HCT116 (cell line): ENCODE measurements around the gene BYSL. TPM values are rescaled to one million over a fixed set of nuclear protein-coding genes. Genes with fewer than 3 reads are reported as not detected.

Experiments used
- ATAC-seq: fragments of 200-7000 bp; cut with Tn5 transposase; 2 replicates; pipeline ENCODE4 v1.9.1; 2020; ENCODE audit warnings: mild to moderate bottlenecking, moderate library complexity
- BruUV-seq: library from RNA; stranded (reverse); fragments of 400-500 nt; replicated peaks from 2 replicates; lab custom pipeline; 2021; lab: Mats Ljungman, UMichigan
- CTCF ChIA-PET: fragments of 300-600 bp; sonication (Branson Sonifier 250); formaldehyde crosslinking; loops from one replicate; lab custom pipeline; 2021; ENCODE audit warnings: antibody characterized with exemption; lab: Charles Lee
- POLR2A ChIA-PET: fragments of 300-600, 350-600 bp; sonication (Branson Sonifier 250); formaldehyde crosslinking; loops from one replicate; lab custom pipeline; 2021; ENCODE audit warnings: antibody characterized with exemption; lab: Charles Lee
- RAD21 ChIA-PET, 2 experiments: fragments of 300-600 bp; sonication (Branson Sonifier 250); formaldehyde crosslinking; loops; one replicate each; lab custom pipeline; 2023; ENCODE audit warnings: low total read pairs in 2 of 2; ENCODE audit not compliant: uncharacterized antibody in 2 of 2, unreplicated experiment in 2 of 2, low non-redundant PET in 1 of 2; lab: Charles Lee
- DNase-seq: peaks from one replicate; pipeline ENCODE4 v3.0.0-alpha.2; 2010; ENCODE audit warnings: low read depth, low spot score
- H2AFZ ChIP-seq: fragments of 200-600 bp; shearing (Covaris generic), sonication (generic); 2 replicates; pipeline ENCODE4 v1.6.1; 2017; ENCODE audit warnings: low read depth, mixed run types, mixed read lengths, antibody characterized with exemption, low read length; ENCODE audit not compliant: poor library complexity, severe bottlenecking
- H3K27ac ChIP-seq: 2 replicates; pipeline ENCODE4 v1.5.1; 2012; ENCODE audit warnings: low read depth, low read length
- H3K27me3 ChIP-seq: fragments of 200-600 bp; sonication (generic); 2 replicates; pipeline ENCODE4 v1.6.1; 2016; ENCODE audit warnings: mixed run types, low read length, mixed read lengths; ENCODE audit not compliant: insufficient read depth
- H3K36me3 ChIP-seq, 2 experiments: fragments of 200-500 bp in 1 of 2; fragments of 200-600 bp in 1 of 2; sonication (Bioruptor generic) in 1 of 2; sonication (generic) in 1 of 2; 2 replicates each; pipeline versions ENCODE4 v1.5.1 to v1.6.1; 2014 to 2016; ENCODE audit warnings: low read length in 2 of 2, inconsistent platforms in 1 of 2, mixed read lengths in 1 of 2, mixed run types in 1 of 2; ENCODE audit not compliant: insufficient read depth in 2 of 2, control insufficient read depth in 1 of 2
- H3K4me1 ChIP-seq, 2 experiments: fragments of 200-600 bp in 1 of 2; sonication (generic) in 1 of 2; 2 replicates each; pipeline versions ENCODE4 v1.5.1 to v1.6.1; 2012 to 2017; ENCODE audit warnings: low read length in 2 of 2, inconsistent platforms in 1 of 2, mild to moderate bottlenecking in 1 of 2, mixed read lengths in 1 of 2, mixed run types in 1 of 2, moderate library complexity in 1 of 2; ENCODE audit not compliant: insufficient read depth in 2 of 2, control insufficient read depth in 1 of 2
- H3K4me2 ChIP-seq: fragments of 200-600 bp; sonication (generic); 2 replicates; pipeline ENCODE4 v1.6.1; 2017; ENCODE audit warnings: mixed run types, low read length, mixed read lengths
- H3K4me3 ChIP-seq, 2 experiments: fragments of 200-600 bp in 1 of 2; sonication (generic) in 1 of 2; replicated peaks in 1 of 2; 2 replicates each; pipeline ENCODE4 v1.5.1; 2011 to 2016; ENCODE audit warnings: low read length in 2 of 2, control low read depth in 1 of 2, low read depth in 1 of 2, mild to moderate bottlenecking in 1 of 2, mixed read lengths in 1 of 2, mixed run types in 1 of 2
- H3K79me2 ChIP-seq: fragments of 200-600 bp; sonication (generic); 2 replicates; pipeline ENCODE4 v1.6.1; 2017; ENCODE audit warnings: mild to moderate bottlenecking, mixed run types, low read length, moderate library complexity, mixed read lengths; ENCODE audit not compliant: insufficient read depth
- H3K9ac ChIP-seq: fragments of 200-600 bp; sonication (generic); 2 replicates; pipeline ENCODE4 v1.6.1; 2016; ENCODE audit warnings: low read length, mixed read lengths
- H3K9me2 ChIP-seq: fragments of 200-600 bp; sonication (generic), shearing (Covaris generic); 2 replicates; pipeline ENCODE4 v1.6.1; 2017; ENCODE audit warnings: mixed run types, mild to moderate bottlenecking, moderate library complexity; ENCODE audit not compliant: insufficient read depth
- H3K9me3 ChIP-seq, 2 experiments: fragments of 200-500 bp in 1 of 2; fragments of 200-600 bp in 1 of 2; sonication (Bioruptor generic) in 1 of 2; sonication (generic) in 1 of 2; 2 replicates each; pipeline ENCODE4 v1.6.1; 2014 to 2017; ENCODE audit warnings: low read length in 2 of 2, mixed read lengths in 2 of 2, inconsistent platforms in 1 of 2, low read depth in 1 of 2, mild to moderate bottlenecking in 1 of 2, mixed run types in 1 of 2, moderate library complexity in 1 of 2; ENCODE audit not compliant: control insufficient read depth in 1 of 2, insufficient read depth in 1 of 2
- H4K20me1 ChIP-seq: fragments of 200-600 bp; sonication (generic), shearing (Covaris generic); 2 replicates; pipeline ENCODE4 v1.6.1; 2017; ENCODE audit warnings: mixed run types, mild to moderate bottlenecking, moderate library complexity; ENCODE audit not compliant: insufficient read depth
- REST ChIP-seq: IDR thresholded peaks from 2 replicates; pipeline ENCODE4 v1.6.1; 2012; ENCODE audit warnings: low read depth
- ZBTB33 ChIP-seq: IDR thresholded peaks from 2 replicates; pipeline ENCODE4 v1.6.1; 2011; ENCODE audit warnings: mild to moderate bottlenecking, low read length, moderate library complexity; ENCODE audit not compliant: insufficient replicate concordance; ENCODE audit errors: extremely low read depth
- ZFX ChIP-seq: fragments of 450-650 bp; IDR thresholded peaks from 2 replicates; pipeline ENCODE4 v1.6.1; 2017
- intact Hi-C: fragments of 100-400 bp; cut with micrococcal nuclease; formaldehyde crosslinking; loops from 2 replicates; pipeline ENCODE4 v1.10.0; 2022
- total RNA-seq: library from RNA; stranded (reverse); gene quantifications from one replicate; pipeline ENCODE4 v1.2.1, GENCODE V29; 2021; ENCODE audit not compliant: unreplicated experiment

Gene BYSL
- total RNA-seq, 1 experiment from 2014 or later: 55.7 TPM

GRCh38 chr6:41917528-41917927 lies 3.8 kb upstream of the BYSL start (continued):
- TF ChIP-seq ZBTB33: no peak

- Histone ChIP-seq H3K4me2 (peak overlapping the region; percentile 85), H3K4me1 (peaks cover 22 to 40% of the 10 kb centered on the region in 2 experiments), H3K79me2 (peaks cover 73% of the 10 kb centered on the region), H3K9me2 (no peaks in the 10 kb centered on the region), H2AFZ (no peak overlapping the region), H3K27me3 (no peaks in the 10 kb centered on the region), H3K9me3 (no peaks in the 10 kb centered on the region), H3K4me3 (peak overlapping the region; percentile 73 to 82), H4K20me1 (no peaks in the 10 kb centered on the region), H3K27ac (peak overlapping the region; percentile 80), H3K9ac (peak overlapping the region; percentile 99), H3K36me3 (peaks cover 14 to 18% of the 10 kb centered on the region in 2 experiments; a peak in 2 of 4 replicates)
- no TSS peak for BruUV-seq
- intact Hi-C loops: loop anchor here (1.0 to 5.0 kb wide), 4 partner anchors 26 to 301 kb away; partner anchors contain the start of genes TOMM6 and USP49
- CTCF ChIA-PET: interaction anchor here (0.8 to 2.2 kb wide), 10 partner anchors 13 to 137 kb away, joined by 3 to 25 read pairs (median 8); partner anchors contain the start of genes CCND3, TOMM6 and USP49
- peak; percentile 8 for ATAC-seq
- no peak for TF ChIP-seq REST
- TF ChIP-seq ZFX: peak; percentile 55; the same call in 1 of the 2 replicates
- DNase-seq: no peak
- RAD21 ChIA-PET: interaction anchor here in 1 of 2 experiments (1.0 kb wide), 1 partner anchor 134 kb away, joined by 3 read pairs; the partner anchor contains the start of gene TOMM6
- POLR2A ChIA-PET: interaction anchor here (0.6 to 1.8 kb wide), 7 partner anchors 9 to 135 kb away, joined by 3 to 6 read pairs (median 4); partner anchors contain the start of genes TOMM6 and USP49
These were observed 356 bp downstream of the BYSL start for GRCh38 chr6:41921712-41921998.
